ENCODE measurements around the gene RPA1.
"Not testable (repeated sequence)": the region's sequence is repeated elsewhere in the genome, so short reads cannot be mapped to it uniquely, and the experiment has no call there.

The RPA1 gene

DNA sequence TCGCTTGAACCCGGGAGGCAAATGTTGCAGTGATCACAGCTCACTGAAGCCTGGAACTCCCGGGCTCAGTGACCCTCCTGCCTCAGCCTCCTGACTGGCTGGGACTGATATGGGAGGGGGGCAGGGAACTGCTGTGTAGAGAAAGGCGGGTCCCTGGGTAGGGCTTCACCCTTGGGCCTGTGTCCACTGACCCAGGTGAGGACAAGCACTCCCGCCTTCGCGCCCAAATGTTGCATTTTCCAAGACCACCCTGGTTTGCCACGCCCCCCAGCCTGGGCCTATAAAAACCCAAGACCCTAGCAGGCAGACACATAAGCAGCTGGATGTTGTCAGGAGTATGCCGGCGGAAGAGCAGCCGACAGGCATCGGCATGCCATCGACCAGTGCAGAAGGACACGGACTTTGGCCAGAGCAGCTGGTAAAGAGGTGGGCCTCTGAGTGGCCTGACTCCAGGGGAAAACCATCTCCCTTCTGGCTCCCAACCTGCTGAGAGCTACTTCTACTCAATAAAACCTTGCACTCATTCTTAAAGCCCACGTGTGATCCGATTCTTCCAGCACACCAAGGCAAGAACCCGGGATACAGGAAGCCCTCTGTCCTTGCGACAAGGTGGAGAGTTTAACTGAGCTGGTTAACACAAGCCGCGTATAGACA is 19.2 kb upstream of the RPA1 start:
- in situ Hi-C loops (cut with MboI; ENCODE audit: low sequenced_read_pairs): no loop called here

DNA sequence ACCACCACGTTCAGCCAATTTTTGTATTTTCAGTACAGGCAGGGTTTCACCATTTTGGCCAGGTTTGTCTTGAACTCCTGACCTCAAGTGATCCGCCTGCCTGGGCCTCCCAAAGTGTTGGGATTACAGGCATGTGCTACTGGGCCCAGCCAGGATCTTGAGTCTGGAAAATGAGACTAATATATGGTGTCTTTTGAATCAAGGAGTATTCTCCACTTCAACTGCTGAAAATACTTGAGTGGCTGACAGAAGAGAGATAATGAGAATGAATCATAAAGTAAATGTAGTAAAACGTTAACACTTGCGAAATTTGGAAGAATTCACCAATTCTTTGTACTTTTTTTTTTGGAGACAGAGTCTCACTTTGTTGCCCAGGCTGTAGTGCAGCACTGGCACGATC is 16.7 kb upstream of the RPA1 start:
- in situ Hi-C loops (cut with MboI; ENCODE audit: low sequenced_read_pairs): no loop called here

DNA sequence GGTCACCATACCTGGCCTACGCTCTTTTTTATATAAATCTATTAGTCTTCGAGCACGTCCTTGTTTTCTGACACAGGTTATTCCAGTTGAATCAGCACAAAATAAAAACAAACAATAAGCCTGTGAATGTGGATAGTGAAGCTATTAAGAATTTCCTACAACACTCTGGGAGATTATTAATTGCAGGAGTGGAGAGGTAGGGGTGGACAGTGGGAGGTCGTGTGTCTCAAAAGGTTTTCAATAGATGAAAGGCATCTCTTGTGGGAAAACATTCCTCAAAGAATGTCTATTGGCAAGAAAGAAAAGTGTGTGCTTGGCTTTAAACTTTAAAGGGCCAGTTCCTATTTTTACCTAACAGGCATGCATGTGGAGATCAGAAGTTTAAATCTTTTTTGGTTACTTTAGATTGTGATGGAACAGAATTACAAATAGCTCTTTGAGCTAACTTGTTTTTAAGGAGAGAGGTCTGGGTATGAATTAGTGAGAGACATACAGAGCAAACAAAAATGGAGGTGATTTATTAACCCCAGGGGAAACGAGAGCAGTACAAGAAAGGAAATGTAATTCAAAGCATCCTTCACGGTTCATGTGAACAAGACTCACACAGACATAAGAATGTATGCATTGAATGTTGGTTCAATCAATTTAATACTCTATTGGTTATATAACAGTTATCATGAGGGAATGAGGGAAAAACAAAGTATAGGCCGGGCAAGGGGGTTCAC is 9.1 kb upstream of the RPA1 start:
- in situ Hi-C loops (cut with MboI; ENCODE audit: low sequenced_read_pairs): no loop called here

DNA sequence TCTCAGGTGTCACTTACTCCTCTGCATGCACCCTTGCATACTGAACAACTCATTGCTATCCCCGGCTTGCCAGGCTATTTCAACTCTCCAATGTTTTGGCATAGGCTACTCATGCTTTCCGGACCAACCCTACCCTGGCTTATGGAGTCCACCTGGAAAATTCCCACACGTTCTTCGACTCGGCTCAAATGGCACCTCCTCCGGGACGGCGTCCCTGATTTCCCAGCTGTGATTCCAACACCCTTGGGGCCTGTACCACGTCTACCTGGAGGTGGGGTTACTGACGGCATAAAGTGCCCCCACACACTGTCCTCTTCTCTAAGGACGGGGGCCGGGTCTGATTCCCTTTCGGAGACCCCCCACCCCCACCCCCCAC is 601 bp upstream of the RPA1 start:
- in situ Hi-C loops (cut with MboI; ENCODE audit: low sequenced_read_pairs): no loop called here

DNA sequence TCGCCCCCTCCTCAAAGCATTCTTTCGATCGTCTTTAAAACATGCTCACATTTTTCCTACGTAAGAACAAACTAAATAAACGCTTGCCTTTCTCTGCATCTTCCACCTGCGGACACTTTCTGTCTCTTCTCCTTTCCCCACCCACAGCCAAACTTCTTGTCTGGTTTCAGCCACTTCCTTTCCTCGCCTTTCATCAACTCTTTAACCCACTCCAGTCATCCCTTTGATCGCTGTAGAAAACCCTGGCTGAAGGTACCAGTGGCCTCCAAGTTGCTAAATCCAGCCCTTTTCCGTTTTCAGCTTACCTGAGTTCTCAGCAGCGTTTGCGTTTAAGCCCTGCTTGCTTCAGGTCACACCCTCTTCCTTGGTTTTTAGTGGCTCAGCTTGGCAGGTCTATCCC is 483 bp downstream of the RPA1 start:
- in situ Hi-C loops (cut with MboI; ENCODE audit: low sequenced_read_pairs): no loop called here

DNA sequence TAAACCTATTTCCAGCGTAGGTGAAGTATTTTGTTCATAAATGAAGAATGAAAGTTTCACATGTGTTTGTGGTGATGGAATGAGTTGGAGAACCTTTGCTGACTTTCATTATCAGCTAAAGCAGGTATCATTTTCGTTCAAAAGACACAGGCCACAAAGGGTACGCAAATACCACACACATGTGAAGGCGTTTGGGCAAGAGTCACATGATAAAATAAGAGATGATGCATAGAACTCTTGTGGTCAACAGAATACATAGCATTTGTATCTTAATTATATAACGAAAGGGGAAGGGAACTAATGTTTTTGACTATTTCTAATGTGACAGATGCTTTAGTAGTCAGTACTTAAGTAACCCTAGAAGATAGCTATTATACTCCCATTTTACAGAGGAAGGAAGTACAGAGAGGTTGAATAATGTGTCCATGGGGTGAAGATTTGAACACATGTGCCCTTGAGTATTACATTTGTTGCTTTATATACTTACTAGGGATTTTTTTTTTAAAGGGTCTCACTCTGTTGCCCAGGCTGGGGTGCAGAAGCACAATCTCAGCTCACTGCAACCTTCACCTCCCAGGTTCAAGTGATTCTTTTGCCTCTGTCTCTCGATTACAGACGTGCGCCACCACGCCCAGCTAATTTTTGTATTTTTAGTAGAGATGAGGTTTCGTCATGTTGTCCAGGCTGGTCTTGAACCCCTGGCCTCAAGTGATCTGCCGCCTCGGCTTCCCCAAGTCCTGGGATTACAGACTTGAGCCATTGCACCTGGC is 4.8 kb downstream of the RPA1 start:
- in situ Hi-C loops (cut with MboI; ENCODE audit: low sequenced_read_pairs): no loop called here

DNA sequence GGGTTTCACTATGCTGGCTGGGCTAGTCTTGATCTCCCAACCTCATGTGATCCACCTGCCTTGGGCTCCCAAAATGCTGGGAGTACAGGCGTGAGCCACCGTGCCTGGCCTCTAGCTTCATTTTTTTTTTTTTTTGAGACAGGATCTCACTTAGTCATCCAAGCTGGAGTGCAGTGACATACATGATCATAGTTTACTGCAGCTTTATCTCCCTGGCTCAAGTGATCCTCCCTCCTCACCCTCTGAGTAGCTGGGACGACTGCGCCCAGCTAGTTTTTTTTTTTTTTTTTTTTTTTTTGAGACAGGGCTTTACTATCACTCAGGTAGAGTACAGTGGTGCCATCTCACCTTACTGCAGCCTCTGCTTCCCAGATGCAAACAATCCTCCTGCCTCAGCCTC is 9.7 kb downstream of the RPA1 start:
- in situ Hi-C loops (cut with MboI; ENCODE audit: low sequenced_read_pairs): no loop called here

DNA sequence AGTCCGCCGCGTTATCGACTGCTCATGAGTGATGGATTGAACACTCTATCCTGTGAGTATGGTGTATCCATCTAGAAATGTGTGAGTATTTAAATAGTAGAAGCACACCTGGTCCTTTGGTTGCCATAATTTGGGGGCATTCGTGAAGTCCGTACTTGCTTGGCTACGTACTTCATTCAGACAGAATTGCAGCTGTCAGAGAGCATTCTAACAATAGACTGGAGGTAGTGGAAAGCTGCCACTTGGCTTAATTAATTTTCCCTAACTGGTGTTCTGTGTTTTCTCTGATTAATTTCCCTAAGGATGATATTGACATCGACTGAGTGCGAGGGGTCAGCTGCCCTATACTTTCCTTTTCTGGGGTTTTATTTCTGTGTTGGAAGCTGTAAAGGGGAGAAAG is 14.1 kb downstream of the RPA1 start:
- in situ Hi-C loops (cut with MboI; ENCODE audit: low sequenced_read_pairs): no loop called here

DNA sequence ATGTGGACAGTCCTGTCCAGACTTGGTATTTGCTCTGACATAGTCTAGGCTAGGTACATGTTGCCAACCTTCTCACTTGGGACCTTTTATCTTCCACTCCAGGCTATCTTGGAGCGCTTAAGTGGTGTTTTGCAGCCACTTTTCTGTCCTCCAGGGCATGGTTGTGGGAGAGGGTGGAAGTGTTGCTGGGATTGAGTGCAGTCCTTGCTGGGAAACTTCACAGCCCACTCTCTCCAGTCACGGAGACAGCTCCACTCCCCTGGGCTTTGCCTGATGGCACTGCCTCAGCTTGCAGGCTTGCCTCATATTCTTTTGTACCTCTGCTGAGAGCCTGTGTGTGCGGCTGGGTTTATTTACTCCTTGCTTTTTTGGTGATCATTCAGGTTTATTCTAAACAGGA is 17.4 kb downstream of the RPA1 start:
- in situ Hi-C loops (cut with MboI; ENCODE audit: low sequenced_read_pairs): no loop called here

DNA sequence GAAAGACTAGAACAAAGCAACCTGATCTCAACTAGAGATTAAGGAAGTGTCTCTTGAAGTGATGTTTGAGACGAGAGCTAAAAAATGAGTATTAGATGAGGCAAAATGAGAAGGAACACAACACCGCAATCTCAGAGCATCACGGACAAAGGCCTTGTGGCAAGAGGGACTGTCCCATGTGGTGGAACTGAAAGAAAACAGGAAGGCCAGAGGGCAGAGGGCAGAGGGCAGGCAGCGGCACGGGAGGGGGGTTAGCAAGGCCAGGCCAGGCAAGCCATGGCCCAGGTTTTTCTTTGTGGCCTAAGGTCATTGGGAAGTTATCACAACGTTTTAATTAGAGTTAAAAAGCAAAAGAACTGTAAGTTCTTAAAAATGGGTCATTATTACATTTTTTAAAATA is 22.5 kb downstream of the RPA1 start:
- in situ Hi-C loops (cut with MboI; ENCODE audit: low sequenced_read_pairs): no loop called here

DNA sequence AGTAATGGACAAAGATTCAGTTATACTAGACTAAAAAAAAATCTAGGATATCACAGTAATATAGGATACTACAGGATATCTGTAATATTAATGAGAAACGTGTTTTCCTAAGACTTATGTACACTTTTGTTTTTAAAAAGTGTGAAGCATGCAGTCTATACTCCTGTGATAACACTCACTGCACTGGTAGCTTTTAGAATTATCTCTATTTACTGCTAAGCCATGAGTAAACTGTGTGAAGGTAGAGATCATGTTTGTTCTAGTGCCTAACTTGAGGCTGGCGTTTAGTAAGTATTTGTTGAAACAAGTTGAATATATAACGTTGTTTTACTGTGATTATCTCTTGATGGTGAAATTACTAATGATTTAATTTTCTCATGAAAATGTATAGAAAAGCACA is 23.9 kb downstream of the RPA1 start:
- in situ Hi-C loops (cut with MboI; ENCODE audit: low sequenced_read_pairs): no loop called here

DNA sequence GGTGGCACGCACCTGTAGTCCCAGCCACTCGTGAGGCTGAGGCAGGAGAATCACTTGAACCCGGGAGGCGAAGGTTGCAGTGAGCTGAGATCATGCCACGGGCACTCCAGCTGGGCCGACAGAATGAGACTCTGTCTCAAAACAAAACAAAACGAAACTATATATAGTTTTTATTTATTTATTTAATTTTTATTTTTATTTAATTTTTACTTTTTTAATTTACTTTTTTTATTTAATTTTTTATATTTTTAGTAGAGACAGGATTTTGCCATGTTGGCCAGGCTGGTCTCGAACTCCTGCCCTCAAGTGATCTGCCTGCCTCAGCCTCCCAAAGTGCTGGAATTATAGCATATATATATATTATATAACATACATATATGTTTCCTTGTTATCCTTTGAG is 26.7 kb downstream of the RPA1 start:
- in situ Hi-C loops (cut with MboI; ENCODE audit: low sequenced_read_pairs): not testable (repeated sequence)

DNA sequence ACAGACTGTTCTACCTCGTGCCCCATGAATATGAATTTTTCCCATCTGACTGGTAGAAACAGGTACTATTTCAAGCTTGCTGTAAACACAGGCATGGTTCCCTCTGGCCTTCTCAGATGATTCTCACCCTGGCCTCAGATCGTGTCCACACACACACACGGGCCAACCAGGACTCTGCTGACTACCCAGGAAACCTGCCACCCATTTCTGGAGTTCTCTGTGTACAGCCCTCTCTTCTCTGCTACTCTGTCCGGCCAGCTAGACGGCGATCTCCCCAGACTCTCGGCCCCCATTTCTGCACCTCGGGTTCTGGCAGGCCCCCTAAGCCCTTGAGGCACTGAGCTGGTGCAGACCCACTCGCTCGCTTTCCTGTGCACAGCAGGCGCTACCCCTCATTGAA is 31.2 kb downstream of the RPA1 start:
- in situ Hi-C loops (cut with MboI; ENCODE audit: low sequenced_read_pairs): no loop called here

DNA sequence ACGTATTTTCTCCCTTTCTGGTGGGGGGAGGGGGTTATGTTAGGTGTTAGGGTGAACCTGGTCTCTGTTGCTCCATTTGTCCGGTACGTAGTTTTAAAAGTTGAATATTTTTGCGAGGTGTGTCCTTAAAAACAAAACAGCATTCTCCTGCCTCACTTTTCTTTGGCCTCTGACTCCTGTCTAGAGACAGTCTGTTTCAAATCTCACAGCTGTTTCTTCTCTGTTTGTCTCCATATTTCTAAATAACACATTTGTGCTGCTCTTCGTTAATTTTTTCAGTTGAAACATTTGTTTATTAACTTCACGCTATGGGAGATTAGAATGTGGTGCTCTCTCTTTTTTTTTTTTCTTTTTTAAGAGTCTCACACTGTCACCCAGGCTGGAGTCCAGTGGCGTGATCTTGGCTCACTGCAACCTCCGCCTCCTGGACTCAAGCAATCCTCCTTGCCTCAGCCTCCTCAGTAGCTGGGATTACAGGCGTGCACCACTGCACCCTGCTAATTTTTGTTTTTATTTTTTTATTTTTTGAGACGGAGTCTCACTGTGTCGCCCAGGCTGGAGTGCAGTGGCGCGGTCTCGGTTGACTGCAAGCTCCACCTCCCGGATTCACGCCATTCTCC is 31.7 kb downstream of the RPA1 start:
- in situ Hi-C loops (cut with MboI; ENCODE audit: low sequenced_read_pairs): no loop called here

DNA sequence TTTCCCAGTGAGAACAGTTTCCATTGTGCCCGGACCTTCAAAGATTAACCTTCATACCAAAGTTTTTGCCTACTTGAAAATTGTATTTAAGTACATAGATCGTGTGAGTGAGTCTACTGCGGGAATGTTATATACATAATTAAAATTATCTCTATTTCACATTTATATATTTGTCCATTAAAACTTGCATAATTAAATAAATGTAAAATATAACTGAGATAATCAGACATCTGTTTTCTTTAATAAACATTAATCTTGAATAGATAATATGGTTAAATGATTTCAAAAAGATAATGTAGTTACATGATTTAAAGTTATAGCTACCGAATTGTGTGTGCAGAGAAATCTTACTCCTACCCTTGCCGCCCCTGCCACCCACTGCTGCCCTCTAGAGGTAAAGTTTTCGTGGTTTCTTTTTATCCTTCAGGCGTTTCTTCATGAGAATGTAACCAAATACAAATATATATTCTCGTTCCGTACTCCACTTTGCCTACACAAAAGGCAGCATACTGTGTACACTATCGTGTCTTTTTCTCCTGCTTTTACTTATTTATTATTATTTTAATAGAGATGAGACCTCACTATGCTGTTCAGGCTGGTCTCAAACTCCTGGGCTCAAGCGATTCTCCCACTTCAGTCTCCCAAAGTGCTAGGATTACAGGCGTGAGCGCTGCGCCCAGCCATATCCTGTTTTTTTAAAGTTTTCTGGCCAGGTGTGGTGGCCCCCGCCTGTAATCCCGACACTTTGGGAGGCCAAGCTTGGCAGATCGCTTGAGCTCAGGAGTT is 35.6 kb downstream of the RPA1 start:
- in situ Hi-C loops (cut with MboI; ENCODE audit: low sequenced_read_pairs): no loop called here

DNA sequence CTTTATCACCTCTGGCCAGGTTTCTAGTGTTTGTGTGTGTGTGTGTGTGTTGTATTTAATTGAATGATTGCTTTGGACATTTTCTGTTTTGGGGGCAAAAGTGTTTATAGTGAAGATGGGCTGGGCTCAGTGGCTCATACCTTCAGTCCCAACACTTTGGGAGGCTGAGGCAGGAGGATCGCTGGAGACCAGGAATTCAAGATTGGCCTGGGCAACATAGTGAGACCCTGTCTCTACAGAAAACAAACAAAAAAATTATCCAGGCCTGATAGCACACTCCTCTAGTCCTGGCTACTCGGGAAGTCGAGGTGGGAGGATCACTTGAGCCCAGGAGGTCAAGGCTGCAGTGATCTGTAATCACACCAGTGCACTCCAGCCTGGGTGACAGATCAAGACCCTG is 37.5 kb downstream of the RPA1 start:
- in situ Hi-C loops (cut with MboI; ENCODE audit: low sequenced_read_pairs): no loop called here

DNA sequence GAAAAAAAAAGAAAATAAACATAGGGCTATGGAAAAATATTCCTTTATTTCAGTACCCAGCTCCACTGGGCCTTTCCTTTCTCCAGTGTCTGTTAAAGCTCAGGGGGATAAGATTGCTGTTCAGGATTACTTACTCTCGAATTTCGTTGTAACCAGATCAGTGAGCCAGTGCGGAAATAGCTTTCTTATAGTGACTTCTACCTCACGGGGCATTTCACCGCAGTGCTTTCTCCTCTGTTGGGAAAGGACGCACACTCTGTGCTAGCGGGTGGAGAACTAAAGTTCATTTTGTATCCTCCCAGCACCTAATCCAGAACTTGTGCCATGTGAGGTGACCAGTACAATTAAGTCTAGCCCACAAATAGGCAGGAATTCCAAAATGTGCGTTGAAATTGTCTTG is 38.3 kb downstream of the RPA1 start:
- in situ Hi-C loops (cut with MboI; ENCODE audit: low sequenced_read_pairs): no loop called here

DNA sequence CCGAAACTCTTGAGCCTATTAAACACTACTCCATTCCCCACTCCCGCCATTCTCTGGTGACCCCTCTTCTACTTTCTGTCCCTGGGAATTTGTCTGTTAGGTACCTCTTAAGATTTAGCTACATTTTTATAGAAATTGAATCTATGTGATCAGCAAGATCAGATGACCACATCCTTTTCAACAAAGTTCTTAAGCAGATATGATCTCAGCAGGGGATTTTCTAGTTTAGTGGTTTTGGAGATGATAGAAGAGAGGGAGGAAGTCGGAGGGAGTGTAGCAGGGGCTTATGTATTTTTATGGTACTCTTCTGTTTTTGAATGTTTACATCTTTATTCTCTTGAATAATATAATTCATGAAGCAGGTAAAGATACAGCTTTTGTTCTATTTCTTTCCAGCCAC is 40.8 kb downstream of the RPA1 start:
- in situ Hi-C loops (cut with MboI; ENCODE audit: low sequenced_read_pairs): no loop called here

DNA sequence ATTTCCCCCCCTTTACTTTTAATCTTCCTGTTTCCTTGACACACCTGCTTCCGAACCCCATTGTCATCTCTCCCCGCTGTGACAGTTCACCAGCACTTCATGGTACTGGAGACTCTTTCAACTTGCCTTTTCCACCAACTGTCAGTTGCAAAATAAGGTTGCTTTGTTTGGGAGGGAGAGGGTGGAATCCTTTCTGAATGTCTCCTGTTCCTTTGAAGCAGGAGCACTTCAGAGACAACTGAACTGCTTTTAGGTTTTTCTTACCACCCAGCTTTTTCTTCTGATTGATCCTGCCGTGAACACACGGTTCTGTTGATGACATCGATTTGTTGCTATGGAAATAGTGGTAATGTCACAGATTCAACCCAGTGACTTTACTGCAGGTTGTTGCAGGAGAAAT is 42.0 kb downstream of the RPA1 start:
- in situ Hi-C loops (cut with MboI; ENCODE audit: low sequenced_read_pairs): no loop called here

DNA sequence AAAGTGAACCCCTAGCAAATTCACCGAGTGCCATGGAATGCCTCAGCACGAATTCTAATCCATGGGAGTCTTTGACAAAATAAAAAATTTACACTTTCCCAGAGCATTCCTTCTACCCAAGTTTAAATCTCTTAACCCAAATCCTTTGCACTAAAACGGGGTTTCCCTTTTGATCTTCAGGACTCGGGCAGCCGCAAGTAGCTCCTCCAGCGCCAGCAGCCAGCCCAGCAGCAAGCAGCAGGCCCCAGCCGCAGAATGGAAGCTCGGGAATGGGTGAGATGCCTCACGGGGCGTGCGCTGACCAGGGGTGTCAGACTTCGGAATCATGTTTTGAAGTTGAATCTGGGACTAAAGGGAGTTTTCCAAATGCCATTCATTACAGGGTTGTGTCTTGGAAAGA is 42.4 kb downstream of the RPA1 start:
- in situ Hi-C loops (cut with MboI; ENCODE audit: low sequenced_read_pairs): no loop called here

DNA sequence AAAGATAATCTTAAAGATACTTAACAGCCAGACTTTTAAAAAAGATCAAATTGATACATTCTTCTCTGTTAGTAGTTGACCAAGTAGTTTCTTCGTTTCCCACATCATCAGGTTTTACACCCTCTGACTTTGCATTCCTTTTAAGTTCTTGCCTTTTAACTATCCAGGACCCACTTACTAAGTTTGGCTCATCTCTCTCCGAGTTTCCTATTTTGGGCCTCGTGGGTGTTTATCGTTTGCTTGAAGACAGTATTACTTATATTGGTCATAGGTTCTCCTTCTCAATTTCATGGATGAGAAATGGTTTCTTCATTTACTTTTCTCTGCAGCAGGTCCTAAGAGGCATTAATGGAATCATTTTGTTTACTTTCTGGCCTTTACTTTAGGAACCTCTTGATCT is 43.2 kb downstream of the RPA1 start:
- in situ Hi-C loops (cut with MboI; ENCODE audit: low sequenced_read_pairs): no loop called here

Measured in hTERT RPE-1 (cell line).